Astrocyte of the hippocampus (primary cell): Measurements from ENCODE around the gene ODAD3.
"Not testable (repeated sequence)": the region's sequence is repeated elsewhere in the genome, so short reads cannot be mapped to it uniquely, and the experiment has no call there.

Experiments
- DNase-seq: peaks from one replicate; pipeline ENCODE4 v3.0.0; 2011; ENCODE audit warnings: low read depth, low spot score

The ODAD3 gene

GRCh38 chr19:11437955-11438354, 3.0 kb upstream of the ODAD3 start:
- DNase-seq, result no peak

- peak; percentile 51 for DNase-seq
These were observed 952 bp upstream of the ODAD3 start for GRCh38 chr19:11435833-11436313.

- DNase-seq, result no peak
These were observed 241 bp downstream of the ODAD3 start for GRCh38 chr19:11434703-11435056.

GRCh38 chr19:11433526-11433925, 1.4 kb downstream of the ODAD3 start:
- not testable (repeated sequence) for DNase-seq

GRCh38 chr19:11426656-11427055, 8.3 kb downstream of the ODAD3 start:
- DNase-seq, result no peak

- no peak for DNase-seq
These were observed 9.0 kb downstream of the ODAD3 start for GRCh38 chr19:11425719-11426457.

GRCh38 chr19:11423791-11424181, 11.1 kb downstream of the ODAD3 start:
- DNase-seq, result no peak

- no peak for DNase-seq
These were observed 11.6 kb downstream of the ODAD3 start for GRCh38 chr19:11423164-11423790.

- peak; percentile 38 for DNase-seq
These were observed 12.5 kb downstream of the ODAD3 start for GRCh38 chr19:11422163-11423065.

GRCh38 chr19:11421371-11422098, 13.4 kb downstream of the ODAD3 start:
- no peak for DNase-seq

- DNase-seq, result peak; percentile 12
These were observed 14.2 kb downstream of the ODAD3 start for GRCh38 chr19:11420429-11421370.

- peak; percentile 12 for DNase-seq
These were observed 16.1 kb downstream of the ODAD3 start, which contains the start of gene RGL3 for GRCh38 chr19:11418549-11419506. Gene RGL3, minus strand, starts transcription at chr19:11419314. Its CDS starts 36 bp downstream, at chr19:11419278.

GRCh38 chr19:11418094-11418548, 16.8 kb downstream of the ODAD3 start:
- no peak for DNase-seq

GRCh38 chr19:11416346-11417052, 18.4 kb downstream of the ODAD3 start:
- no peak for DNase-seq

GRCh38 chr19:11414544-11414943, 20.4 kb downstream of the ODAD3 start:
- no peak for DNase-seq

- peak; percentile 48 for DNase-seq
These were observed 24.2 kb downstream of the ODAD3 start for GRCh38 chr19:11410682-11411081.

- DNase-seq, result no peak
These were observed 26.3 kb downstream of the ODAD3 start for GRCh38 chr19:11408591-11408990.

- DNase-seq, result not testable (repeated sequence)
These were observed 28.2 kb downstream of the ODAD3 start for GRCh38 chr19:11406703-11407236.
